GM12892 (cell line): Measurements from ENCODE around the gene MORC4.

Experiments used
- POLR2A ChIP-seq: IDR thresholded peaks from 2 replicates; pipeline ENCODE4 v1.6.1; 2011; ENCODE audit warnings: low read depth, low read length, control low read depth
- POLR2AphosphoS5 ChIP-seq: IDR thresholded peaks from 2 replicates; pipeline ENCODE4 v1.6.1; 2011; ENCODE audit warnings: low read depth, low read length, control low read depth
- TAF1 ChIP-seq: IDR thresholded peaks from 2 replicates; pipeline ENCODE4 v1.6.1; 2011; ENCODE audit warnings: low read depth, mild to moderate bottlenecking, control low read depth, low read length, borderline replicate concordance

GRCh38 chrX:106948641-106949040, 51.4 kb downstream of the MORC4 start:
- TF ChIP-seq POLR2A (no peak), TAF1 (no peak), POLR2AphosphoS5 (no peak)
